Iris pigment epithelial cell (primary cell): Measurements from ENCODE around the gene CAMK2D.
"Not testable (repeated sequence)": the region's sequence is repeated elsewhere in the genome, so short reads cannot be mapped to it uniquely, and the experiment has no call there.

ENCODE experiments used
- DNase-seq: peaks from one replicate; pipeline ENCODE4 v3.0.0-alpha.2; 2011; ENCODE audit warnings: low read depth

Gene CAMK2D

DNA sequence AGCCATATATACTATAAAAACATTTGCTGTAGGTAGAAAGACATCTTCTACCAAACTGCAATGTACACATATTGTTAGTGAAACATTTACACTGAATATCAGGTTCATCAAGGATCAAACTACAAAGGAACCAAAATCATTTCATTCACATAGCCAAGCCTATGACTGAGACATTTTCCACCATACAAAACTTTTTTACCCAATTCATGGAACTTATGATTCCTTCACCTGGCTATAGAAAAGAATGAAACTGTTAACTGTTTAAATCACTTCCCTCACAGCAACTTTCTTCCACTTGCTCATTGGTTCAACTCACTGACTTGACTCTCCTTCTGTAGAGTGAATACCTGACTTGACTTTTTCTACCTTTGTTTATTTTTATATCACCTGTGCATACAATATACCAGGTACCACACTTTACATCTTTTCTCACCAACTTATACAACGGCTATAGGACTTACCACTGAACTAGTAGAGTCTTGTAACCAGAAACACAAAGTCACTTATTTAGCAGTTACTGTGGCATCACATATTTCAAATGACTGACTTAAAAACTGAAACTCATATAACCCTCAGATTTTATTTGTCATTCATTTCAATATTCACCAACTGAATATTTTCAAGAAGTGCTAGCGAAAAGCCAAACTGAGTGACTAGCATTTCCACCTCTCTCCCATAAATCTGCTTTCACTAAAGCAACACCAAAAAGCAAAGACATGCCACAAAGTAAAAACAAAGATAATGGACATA lies 30.9 kb downstream of the CAMK2D start:
- DNase-seq, result no peak

DNA sequence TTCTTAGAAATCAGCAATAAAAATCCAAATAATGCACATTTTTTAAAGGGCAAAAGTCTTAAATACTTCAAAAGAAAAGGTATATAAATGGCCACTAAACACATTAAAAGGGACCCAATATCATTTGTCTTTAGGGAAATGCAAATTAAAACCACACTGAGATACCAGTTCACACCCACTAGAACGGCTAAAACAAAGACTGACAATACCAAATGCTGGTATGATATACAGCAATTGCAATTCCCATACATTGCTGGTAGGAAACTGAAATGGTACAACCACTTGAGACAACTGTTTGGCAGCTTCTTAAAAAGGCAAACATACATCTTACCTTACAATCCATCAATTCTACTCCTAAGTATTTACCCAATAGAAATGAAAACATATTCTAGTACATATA lies 33.7 kb downstream of the CAMK2D start:
- no peak for DNase-seq

DNA sequence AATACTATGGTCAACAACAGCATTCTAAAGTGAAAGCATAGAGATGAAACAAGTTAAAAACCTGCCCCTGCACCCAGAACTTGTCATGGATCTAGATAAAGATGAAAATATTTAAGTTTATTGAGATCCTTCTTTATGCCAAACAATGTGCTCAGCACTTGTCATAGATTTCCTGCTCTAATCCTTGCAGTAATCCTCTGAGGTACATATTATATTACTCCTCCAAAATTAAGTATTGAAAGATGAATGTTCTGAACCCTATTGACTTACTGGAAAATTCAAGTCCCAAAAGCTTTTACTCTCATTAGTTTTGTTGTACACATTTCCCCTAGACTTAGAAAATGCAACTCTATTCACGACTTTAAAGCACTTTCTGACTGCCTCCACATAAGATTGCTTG lies 35.6 kb downstream of the CAMK2D start:
- no peak for DNase-seq

DNA sequence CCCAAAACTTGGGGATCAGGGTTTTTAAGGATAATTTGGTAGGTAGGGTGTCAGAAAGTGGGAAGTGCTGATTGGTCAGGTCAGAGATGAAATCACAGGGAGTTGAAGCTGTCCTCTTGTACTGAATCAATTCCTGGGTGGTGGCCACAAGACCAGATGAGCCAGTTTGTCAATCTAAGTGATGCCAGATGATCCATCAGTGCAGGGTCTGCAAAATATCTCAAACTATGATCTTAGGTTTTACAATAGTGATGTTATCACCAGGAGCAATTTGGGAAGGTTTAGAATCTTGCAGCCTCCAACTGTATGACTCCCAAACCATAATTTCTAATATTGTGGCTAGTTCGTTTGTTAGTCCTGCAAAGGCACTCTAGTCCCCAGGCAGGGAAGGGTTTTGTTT lies 43.3 kb downstream of the CAMK2D start:
- no peak for DNase-seq

DNA sequence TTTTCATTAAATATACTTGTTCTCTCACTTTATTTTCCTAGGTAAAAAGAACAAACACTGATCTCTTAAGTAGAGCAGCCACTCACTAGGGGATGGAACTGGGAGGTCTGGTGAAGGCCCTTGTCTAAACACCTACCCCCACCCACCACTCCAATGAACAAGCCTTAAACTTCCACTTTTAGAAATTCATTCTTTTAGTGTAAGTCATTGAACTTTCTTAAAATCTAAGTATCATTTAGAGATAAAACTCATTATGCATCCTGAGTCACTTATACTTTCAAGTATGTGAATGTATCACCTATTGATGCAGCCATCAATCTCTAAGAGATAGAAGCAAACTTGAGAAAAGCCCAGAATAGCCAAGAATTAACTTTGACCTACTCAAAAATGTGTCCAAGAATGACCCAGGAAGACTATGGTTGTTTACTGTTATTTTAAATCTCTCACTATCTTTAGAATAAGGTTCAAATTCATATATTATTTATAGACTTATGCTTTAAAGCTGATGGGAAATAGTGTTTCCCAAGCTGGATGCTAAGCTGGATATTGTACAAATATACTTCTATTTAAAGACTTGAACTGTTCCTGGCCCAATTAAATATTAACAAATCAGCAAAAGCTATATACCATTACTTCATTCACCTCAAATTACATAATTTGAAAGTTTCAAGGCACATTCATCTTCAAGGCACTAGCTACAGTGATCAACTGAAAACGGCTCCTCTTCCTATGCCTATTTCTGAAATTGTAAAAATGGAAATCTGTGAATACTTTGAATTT lies 49.5 kb downstream of the CAMK2D start:
- DNase-seq, result no peak

DNA sequence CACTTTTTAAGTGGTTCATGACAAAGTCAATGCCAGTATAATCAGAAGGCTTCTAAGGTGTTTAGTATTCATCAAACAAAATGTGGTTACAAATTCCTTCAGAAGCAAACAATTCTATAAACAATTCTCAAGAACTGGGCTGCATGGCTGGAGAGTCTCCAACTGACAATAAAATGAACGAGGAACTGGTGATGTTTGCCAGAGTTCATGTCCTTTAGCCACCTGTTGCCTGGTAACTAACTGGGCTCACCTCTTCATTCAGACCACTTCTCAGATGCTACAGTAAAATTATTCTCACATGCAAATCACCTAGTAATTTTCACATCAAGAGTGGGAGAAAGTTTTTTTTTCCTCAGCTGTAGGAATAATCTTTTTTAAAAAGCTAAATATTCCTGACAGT lies 53.3 kb downstream of the CAMK2D start:
- DNase-seq, result peak; percentile 49

DNA sequence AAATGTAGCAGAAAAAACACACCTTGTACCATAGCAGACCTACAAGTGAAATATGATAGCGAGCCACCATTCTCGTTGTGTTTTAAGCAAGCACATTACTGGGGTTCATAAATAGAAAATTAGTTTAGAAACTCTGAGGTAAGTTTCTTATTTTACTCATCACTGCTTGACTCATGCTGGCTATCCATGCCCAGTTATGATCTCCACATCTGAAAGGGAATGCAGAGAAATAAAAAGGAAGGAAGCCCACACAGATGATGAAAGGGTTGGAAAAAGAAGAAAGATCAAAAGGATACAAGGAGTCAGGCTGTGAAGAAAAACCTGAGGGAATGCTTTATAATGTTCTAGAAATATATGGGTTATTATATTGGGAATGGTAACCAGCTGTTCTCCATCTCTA lies 54.5 kb downstream of the CAMK2D start:
- DNase-seq, result peak; percentile 57

DNA sequence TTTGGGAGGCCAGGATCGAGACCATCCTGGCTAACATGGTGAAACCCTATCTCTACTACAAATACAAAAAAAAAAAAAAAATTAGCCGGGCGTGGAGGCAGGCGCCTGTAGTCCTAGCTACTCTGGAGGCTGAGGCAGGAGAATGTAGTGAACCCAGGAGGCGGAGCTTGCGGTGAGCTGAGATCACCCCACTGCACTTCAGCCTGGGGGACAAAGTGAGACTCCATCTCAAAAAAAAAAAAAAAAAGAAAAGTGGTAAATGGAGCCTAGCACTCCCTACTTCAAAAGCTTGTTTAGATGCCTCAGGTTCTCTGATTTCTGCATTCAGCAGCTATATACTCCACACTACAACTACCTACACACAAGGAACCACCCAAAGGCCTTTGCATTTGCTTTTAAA lies 56.4 kb downstream of the CAMK2D start:
- DNase-seq, result not testable (repeated sequence)

DNA sequence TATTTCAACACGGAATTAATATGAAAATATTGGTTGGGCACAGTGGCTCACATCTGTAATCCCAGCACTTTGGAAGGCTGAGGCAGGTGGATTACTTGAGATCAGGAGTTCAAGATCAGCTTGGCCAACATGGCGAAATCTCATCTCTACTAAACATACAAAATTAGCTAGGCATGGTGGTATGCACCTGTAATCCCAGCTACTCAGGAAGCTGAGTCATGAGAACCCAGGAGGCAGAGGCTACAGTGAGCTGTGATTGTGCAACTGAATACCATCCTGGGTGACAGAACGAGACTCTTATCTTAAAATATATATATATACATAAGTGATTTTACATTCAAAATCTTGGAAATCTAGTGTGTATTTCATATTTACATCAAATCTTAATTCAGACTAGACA lies 58.9 kb downstream of the CAMK2D start:
- DNase-seq, result peak; percentile 95

DNA sequence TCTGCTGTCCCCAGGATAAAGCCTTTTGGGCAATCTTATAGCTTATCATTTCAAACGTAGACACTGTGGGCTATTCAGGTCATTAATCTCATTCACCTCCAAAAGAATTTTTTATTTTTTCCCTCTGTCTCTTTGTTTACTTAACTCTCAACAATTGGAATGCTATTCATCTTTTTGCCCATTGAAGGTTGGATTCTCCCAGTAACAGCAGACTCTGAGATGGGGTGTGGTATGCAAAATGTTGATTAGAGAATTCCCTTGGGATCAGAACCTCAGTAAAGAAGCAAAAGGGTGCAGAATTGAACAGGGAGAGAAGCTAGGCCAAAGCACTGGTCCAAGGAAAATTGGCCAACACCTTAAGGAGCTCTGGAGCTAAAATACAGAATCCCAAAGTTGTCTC lies 60.4 kb downstream of the CAMK2D start:
- no peak for DNase-seq

DNA sequence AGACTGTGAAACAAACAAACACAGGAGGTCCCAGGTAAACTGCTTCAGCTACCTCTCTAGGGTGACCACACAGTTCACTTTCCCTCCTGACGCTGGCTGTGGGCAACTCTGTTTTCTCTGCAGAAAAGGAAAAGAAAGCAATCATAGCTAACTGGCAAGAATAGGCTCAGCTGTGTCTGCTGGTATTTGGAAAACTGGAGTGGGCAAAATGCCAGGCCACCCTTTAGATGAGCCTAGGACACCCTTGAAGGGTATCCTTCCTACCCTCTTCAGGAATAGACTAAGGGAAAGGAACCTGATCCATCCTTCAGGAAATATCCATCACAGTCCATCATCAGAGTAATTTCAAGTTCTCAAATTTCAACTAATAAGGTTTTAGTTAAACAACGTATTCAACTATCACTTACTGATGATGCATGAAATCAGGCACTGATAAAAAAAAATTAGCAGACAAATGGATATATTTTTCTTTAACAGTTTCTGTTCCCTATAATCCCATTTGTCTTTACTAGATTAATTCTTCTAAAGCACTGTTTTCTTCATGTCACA lies 60.9 kb downstream of the CAMK2D start:
- no peak for DNase-seq

DNA sequence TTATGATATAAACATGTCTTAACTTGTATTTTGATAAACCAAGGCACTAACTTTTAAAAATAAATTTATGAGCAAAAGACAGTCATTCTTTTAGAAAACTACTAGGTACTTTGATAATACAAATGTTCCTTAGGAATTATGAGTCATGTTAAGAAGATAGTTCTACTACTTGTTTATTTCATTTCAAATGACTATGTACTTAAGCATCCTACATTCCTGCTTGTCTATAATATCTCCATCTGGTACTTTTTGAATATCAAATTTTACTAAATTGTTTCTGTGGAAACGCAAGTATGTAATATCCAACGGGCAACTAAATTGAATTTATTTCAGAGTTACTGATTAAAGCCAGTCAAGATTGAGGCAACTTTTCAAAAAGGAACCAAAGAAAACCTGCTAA lies 61.8 kb downstream of the CAMK2D start:
- DNase-seq, result peak; percentile 75

DNA sequence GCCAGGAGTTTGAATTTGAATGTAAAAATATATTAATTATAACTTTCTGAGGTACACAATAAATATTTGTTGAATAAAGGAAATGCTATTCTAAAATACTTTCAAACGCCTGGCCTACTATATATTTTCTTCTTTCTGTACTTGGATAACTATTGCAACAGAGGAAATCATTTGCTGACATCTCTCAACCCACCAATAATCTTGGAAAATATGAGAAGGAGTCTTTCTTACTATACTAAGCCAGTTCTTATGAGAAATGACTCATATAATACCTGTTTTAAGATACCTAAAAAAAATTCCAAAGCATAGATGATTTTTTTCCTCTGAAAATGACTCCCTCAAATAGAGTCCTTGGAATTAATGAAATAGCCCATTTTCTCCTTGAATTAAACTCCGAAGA lies 64.1 kb downstream of the CAMK2D start:
- peak; percentile 38 for DNase-seq

DNA sequence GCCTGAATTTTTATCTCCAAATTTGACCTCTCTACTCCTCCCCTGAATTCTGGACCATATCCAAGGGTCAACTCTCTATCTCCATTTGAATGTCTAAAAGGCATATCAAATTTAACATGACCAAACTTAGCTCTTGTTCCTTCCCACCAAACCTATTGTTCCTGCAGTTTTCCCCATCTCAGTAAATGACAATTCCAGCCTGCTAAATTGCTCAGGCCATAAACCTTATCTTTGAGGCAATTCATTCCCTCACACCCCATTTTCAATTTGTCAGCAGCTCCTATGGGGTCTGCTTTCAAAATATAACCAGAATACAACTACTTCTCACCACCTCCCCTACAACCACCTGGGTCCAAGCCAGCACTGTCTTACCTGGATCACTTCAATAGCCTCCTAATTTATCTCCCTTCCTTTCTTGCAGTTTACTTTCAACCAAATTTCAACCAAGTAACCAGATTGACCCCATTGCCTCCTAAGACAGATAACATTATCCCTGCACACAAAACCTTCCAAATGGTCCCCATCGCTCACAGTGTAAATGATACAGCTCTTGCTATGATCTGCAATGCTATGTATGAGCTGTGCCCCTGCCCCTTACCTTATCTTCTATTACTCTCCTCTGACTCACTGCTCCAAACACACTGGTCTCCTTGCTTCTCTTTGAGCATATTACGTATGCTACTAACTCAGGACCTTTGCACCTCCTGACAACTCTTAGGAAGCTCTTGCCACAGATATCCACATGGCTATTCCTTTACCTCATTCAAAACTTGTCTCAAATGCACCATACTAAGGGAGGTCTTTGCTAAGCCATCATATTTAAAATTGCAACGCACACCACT lies 66.0 kb downstream of the CAMK2D start:
- peak; percentile 77 for DNase-seq

DNA sequence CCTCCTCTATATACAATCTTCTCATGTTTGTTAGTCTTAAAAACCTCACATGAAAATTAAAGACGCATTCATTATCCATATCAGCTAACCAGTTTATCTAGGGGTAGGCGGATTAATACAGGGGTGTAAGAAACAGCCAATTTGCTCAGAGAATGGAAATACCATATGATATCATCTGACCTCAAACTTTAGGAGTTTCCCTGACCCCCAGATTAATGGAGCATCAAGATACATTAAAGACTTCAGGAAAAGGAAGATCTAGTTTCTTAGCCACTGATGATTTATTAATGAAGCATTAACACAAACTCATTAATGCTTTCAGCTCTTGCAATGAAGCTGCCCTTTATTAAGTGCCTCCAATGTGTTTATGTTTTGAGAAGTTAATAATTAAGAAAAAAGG lies 67.5 kb downstream of the CAMK2D start:
- no peak for DNase-seq

DNA sequence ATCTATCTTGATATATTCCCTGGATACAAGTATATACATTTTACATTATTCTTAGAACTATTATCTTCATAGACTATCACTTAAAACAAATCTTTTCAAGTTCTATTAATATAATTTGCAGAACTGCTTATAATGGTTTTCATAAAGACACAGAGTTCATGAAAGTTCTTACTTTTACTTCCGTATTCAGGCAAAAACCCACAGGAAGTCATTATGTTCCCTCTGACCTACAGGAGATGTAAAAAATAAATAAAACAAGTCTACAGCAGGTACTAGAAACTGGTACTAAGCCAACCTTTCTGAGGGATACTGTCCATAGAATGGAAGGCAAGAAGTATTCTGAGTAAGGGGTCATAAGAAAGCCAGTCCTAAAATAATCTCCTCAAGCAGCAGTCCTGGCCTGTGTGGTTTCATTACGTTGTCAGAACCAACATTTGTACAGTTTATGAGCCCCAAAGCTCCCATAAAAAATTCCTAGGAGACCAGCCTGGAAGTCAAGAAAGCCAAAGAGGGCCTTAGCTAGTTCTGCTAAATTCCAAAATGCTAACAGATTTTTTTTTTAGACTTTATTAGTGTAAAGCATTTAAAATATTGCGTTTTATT lies 68.6 kb downstream of the CAMK2D start:
- DNase-seq, result no peak

DNA sequence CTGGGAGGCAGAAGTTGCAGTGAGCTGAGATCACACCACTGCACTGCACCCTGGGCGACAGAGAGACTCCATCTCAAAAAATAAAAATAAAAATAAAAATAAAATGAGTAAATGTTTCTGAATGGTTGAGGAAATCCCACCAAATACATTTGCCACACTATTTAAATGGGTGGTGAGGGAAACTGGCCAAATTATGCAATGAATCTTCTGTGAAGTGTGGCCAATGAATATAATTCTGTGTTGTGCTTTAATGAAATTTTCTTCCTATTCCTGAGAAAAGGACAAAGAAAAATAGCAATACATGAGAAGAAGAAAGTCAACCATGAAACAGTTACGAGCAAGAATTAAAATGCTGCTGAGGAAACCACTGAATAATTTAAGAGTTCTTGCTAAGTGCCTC lies 69.9 kb downstream of the CAMK2D start:
- DNase-seq, result no peak

DNA sequence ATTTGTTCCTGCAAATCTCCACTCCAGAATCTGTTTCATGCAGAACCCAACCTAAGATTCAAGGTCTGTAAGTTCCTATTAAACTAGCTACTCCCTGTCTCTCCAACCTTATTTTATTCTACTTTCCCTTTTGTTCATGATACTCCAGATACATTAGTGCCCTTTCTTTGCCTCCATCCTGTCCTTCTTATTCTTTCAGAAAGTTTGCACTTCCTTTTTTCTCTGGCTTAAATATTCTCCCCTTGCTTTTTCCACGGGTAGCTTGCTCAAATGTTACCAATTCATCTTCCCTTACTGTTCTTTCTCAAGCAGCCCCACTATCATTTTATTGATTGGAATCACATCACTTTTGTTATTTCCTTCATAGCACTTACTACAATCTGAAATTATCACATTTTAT lies 72.1 kb downstream of the CAMK2D start:
- no peak for DNase-seq

DNA sequence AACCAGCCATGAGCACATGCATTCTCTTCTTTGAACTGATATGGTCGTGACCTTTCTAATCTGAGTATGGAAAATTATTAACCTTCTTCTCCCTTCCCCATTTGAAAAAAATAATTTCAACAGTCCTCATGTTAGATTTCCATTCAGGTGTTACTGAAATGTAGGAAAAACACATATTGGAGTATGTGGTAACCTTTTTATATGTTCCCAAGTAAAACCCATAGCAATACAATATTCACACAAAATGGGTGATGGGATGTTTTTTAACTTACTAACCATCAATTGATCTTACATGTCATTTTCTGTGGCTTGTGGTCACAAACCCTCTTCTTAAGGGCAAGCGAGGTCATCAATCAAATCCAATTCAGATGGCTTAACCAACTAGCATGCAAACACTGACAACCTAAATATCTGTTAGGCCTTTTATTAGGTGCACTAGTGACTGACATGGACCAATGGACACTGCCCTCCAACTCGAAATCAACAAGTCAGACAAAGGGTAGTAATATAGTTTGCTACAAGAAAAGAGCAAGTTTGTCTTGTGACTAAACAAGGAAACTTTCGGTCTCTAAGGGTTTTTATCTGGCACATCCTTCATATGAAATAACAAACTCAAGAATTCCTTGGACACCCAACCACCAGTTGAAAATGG lies 74.3 kb downstream of the CAMK2D start:
- no peak for DNase-seq

DNA sequence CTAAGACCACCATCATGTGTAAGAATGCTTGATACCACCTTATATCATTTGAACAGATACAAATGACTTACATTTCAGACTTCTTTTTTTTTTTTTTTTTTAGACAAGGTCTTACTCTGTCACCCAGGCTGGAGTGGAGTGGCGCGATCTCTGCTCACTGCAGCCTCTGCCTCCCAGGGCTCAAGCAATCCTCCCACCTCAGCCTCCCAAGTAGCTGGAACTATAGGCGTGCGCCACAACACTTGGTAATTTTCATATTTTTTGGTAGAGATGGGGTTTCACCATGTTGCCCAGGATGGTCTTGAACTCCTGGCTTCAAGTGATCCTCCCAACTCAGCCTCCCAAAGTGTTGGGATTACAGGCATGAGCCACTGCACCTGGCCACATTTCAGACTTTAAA lies 76.4 kb downstream of the CAMK2D start:
- not testable (repeated sequence) for DNase-seq

DNA sequence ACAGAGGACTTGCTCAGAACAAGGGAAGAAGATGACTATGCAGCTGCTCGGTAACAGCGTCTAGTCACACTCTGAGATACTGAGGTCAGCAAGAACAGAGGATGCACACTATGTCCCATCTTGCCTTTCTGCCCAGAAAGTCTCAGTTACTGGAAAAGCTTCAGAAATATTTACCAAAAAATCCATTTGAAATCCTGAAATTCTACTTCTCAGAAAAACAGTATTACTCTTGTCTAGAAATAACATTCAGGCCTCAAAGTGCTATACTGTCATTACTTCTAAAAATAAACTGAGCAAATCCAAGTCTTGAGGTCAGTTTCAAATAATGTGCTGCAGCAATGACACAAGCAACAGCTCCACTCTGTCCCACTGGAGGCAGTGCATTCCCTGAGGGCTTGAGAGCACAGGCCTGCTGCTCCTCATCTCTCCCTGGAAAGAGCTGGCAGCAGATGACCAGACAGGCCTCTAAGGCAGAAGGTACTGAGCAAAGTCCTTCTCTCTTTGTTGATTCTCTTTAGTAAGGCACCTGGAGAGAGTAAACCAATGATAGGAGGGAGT lies 76.9 kb downstream of the CAMK2D start:
- DNase-seq, result peak; percentile 61
